Endometrium (tissue), 2 donors: ENCODE results near the gene SMC2.

Experiments used
- FAIRE-seq: peaks from 2 replicates; lab custom pipeline; 2012; peaks lifted over from hg19 to GRCh38; lab: Jason Lieb, UNC
- donor health status: control.
- donor health status: control.

SMC2 gene

DNA sequence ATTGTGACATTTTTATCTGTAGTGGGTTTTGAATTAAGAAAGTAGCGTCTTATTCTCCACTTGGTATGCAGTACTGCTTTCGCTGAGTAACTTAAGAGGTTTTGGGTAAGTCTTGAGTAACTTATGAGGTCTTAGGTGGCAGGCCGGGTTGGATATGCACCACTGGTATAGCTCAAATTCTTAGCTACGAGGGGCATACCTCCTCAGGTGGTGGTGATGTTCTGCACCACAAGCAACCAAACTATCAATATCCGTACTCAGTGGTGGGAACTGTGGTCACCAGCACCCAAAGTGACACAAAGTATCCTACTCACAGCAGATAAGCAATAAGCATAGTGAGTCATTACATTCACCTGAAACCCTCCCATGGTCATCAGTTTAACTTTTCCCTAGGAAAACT is 13.7 kb downstream of the SMC2 start:
- no peak for FAIRE-seq

DNA sequence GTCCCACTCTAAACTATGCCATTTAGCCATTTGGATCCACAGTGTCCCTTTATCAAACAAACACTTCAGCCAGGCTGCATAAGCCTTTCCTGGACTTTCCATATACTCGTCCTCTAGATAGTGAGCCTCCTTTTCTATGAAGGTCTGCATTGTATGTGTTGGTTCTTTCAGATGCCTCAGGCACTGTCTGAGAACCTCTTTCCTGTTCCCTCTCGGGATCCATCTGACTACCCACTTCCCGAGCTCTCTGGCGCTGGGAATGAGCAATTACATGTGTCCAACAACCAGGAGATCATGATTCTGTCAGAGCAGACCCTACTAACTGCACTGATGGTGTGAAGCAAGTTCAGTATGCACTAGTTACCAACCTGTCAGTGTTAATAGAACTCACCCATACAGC is 14.2 kb downstream of the SMC2 start:
- FAIRE-seq = no peak

DNA sequence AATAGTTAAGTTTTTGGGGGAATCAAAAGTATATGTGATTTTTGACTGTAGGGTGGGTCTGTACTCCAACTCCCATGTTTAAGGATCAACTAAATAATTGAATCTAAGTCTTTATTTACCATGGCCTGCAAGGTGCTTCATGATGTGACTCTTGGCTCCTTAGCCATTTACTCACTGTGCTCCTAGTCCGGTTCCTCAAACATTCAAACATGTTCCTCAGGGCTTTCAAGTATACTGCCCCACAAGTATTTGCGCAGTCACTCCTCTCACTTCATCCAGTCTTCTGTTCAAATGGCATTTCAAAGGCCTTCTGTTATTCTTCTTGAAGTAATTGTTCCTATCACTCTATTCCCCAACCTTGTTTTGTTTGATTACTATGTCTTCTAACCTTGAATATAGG is 16.4 kb downstream of the SMC2 start:
- FAIRE-seq = no peak

DNA sequence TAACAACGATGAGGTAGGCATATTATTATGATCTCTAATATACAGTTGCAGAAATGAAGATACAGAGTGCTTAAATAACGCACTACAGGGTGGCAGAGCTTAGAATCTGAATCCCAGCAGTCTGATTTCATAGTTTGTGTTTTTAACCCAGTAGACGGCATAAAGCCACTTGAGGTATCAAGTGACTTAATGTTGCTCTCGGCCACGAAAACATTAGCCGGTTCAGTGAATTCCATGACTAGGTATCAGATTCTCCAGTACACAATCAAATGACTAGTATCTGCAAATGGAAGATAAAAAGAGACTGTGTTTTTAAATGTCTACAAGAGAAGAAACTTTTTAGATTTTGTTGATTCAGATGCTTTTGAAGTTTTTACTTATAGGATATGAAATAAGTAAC is 24.8 kb downstream of the SMC2 start:
- FAIRE-seq = no peak

DNA sequence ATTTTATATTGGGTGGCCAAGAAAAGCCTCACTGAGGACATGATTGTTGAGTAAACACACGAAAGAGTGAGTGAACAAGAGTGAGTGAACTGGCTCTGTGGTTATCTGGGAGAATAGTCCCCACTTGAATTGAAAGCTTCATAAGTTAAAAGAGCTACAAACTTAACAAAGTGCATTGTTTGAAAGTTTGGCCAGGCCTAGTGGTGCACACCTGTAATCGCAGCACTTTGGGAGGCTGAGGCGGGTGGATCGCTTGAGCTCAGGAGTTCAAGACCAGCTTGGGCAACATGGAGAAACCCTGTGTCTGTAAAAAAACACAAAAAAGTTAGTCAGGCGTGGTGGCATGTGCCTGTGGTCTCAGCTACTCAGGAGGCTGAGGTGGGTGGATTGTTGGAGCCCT is 26.9 kb downstream of the SMC2 start:
- FAIRE-seq = no peak

DNA sequence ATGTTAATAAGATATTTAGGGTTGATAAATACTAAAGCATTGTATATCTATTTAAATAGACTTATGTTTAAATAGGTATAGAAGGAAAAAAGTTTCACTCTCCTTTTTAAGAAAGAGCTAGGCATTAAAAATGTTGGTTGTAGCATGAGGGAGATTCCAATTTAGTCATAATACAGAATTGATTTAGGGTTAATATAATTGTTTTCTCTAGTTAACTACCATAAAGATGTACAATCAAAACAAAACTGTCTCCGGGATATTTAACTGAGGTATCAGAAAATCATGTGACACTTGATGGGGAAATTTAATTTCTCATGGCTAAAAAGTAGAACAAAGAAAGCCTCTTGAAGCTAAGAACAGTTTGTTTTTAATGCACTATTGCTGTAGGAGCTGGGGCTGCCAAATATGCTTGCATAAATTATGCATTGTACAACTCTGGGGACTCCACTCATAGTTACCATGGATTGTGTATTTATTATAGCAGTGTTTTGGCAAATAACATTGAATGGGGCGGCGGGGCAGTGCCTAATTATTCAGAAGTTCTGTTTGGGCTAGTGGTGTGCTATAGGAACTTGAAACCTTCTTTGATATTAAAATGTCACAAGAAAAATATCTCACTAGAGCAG is 44.2 kb downstream of the SMC2 start:
- FAIRE-seq = no peak

DNA sequence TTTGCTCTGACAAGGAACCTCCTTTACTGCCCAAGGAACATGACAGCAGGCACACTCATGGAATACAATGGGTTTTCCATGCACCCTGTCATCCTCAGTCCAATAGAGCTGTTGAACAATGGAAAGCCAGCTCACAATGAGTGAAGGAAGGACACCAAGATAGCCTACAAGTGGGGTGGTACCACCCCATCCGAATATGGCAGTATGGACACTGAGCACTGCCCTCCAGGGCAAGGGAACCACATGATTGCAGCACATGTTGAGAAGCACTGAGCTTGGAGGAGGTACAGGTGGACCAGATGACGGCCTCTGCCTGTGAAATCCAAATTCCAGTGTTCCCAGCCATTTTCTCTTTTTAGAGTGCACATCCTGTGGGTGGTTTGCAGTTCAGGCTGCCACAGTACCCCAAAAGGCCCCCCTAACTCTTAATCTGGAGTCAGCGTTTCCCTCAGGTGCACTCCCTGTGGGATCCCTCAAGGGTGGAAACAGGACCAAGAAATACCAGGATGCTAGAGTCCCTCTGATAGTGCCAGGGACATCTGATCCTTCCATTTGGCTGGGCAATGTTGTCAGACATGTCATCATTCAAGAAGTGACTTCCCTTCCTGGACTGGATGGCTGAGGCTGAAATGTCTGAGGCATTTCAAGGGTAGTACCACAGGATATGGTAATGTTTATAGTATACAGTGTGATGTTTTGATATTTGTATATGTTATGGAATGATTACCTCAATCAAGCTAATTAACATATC is 48.9 kb downstream of the SMC2 start:
- no peak for FAIRE-seq

DNA sequence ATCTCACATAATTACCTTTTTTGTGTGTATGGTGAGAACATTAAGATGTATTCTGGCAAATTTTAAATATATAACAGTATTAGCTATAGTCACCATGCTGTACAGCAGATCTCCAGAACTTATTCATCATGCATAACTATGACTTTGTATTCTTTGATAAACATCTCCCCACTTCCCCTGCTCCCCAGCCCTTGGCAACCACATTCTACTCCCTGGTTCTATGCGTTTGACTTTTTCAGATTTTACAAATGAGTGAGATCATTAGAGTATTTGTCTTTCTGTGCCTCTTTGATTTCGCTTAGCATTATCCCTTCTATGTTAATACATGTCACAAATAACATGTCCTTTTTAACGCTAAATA is 49.4 kb downstream of the SMC2 start:
- FAIRE-seq = no peak

DNA sequence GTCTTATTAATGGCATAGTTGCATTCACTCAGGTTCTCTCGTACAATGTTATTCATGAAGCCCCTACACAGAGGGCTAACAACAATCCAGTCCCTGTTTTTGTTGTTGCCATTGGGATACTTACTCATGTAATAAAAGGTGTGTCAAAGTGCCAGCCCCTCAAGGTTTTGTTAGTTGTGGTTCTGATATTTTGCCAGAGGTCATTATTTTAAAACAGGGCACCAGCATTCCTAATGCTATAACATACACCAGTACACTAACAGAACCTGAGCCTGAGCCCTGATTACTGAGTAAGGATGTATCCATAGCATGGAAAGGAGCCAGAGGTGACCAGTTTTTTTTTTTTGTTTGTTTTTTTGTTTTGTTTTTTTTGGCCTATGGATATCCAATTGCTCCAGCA is 50.2 kb downstream of the SMC2 start:
- no peak for FAIRE-seq

DNA sequence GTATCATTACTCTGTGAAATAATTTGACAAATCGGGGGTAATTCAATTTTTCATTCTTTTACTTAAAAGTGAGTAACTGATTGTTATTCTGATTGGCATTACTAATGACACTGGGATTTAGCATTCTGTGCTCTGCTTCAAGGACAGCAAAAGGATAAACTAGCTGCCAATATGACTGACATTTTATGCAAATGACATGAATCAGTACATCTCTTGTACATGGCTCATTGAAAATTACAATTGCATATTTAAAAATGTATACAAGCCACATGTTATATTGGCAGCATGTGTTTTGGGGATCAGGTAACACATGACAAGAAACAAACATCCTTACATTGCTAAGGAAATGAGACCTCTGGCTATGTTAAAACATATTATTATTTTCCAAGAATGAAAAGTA is 79.0 kb downstream of the SMC2 start:
- no peak for FAIRE-seq

DNA sequence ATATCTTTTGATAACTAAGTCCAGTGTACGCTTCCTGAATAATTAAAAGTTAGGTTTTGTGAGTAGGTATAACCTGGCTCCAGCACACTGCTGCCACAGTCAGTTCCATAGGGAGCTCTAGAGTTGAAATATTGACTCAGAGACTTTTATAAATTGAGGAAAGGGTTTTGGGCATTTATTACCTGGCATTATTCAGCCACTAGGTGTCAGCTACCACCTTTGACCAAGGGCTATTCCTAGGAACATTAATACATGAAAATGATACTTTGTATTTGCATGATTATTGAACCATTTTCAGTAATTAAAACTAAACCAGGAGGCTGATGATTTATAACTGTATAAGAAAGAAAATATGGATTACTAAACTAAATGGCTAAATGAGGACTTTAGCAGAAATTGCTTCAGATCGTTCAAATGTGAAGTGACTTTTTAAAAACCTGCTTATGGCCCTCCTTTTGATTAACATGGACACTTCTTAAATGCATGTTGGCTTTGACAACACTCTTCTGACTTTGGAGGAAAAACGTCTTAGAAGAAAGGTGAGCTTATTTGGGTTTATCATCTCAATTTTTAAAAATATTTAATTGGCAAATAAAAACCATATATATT is 83.0 kb downstream of the SMC2 start:
- no peak for FAIRE-seq

DNA sequence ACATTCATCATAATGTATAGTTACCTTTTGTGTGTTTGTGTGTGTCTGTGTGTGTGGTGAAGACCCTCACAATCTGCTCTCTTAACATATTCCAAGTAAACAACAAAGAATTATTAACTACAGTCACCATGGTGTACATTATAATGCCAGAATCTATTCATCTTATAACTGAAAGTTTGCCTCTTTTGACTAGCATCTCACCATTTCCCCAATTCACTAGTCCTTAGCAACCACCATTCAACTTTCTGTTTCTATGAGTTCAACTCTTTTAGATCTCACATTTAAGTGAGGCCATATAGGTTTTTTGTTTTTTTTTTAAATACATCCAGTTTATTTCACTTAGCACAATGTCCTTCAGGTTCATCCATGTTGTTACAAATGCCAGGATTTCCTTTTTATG is 83.6 kb downstream of the SMC2 start:
- FAIRE-seq = no peak
